ENCODE measurements around the gene P3H4. TPM values are rescaled to one million over a fixed set of nuclear protein-coding genes. Genes with fewer than 3 reads are reported as not detected.
A peak's percentile ranks its signal among the peaks of the same experiment; 100 is the strongest.

Gene P3H4
- total RNA-seq, 6 experiments from 2014 or later, result 1.8 to 3.8 (median 2.8) TPM

DNA sequence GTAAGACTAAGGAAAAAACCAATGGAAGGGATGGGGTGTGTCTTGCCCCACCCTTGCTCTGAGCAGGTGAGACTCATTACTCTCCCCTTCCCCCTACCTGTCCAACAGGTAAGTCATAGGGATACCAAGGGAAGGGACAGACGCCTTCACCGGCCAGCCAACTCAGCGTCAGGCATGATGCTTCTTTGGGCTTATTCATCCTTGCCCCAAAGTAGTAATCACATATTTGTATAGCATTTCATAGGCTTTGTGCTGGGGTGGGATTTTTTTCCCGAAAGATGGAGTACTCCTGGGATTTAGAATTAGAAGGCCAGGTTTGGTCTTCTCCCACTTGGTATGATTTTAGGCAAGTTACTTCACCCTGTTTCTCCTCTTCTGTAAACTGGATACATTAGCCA, 24.7 kb downstream of the P3H4 start:
- no peak for DNase-seq
- H3K4me3 ChIP-seq, result no peak overlapping the region
- ATAC-seq, result no peak
- intact Hi-C loops (cut with DNase I), result no loop called here
- TF ChIP-seq, protein P1, sequence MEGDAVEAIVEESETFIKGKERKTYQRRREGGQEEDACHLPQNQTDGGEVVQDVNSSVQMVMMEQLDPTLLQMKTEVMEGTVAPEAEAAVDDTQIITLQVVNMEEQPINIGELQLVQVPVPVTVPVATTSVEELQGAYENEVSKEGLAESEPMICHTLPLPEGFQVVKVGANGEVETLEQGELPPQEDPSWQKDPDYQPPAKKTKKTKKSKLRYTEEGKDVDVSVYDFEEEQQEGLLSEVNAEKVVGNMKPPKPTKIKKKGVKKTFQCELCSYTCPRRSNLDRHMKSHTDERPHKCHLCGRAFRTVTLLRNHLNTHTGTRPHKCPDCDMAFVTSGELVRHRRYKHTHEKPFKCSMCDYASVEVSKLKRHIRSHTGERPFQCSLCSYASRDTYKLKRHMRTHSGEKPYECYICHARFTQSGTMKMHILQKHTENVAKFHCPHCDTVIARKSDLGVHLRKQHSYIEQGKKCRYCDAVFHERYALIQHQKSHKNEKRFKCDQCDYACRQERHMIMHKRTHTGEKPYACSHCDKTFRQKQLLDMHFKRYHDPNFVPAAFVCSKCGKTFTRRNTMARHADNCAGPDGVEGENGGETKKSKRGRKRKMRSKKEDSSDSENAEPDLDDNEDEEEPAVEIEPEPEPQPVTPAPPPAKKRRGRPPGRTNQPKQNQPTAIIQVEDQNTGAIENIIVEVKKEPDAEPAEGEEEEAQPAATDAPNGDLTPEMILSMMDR (IDR thresholded peaks at IDR 0.05), result no peak
- TF ChIP-seq POLR2A (IDR thresholded peaks at IDR 0.05), result no peak
- H3K9me3 ChIP-seq, result no peaks in the 10 kb centered on the region
- WGBS (ENCODE audit: insufficient coverage, low coverage, low lambda C conversion rate, missing lambda C conversion rate), result 18% methylated on average over 4 of the region's 4 CpGs
- no peaks in the 10 kb centered on the region for H3K27me3 ChIP-seq
- peaks cover 0 to 31% (median 10%) of the 10 kb centered on the region in 4 donors for H3K4me1 ChIP-seq
- no peaks in the 10 kb centered on the region for H3K36me3 ChIP-seq
- H3K27ac ChIP-seq, result no peak overlapping the region

DNA sequence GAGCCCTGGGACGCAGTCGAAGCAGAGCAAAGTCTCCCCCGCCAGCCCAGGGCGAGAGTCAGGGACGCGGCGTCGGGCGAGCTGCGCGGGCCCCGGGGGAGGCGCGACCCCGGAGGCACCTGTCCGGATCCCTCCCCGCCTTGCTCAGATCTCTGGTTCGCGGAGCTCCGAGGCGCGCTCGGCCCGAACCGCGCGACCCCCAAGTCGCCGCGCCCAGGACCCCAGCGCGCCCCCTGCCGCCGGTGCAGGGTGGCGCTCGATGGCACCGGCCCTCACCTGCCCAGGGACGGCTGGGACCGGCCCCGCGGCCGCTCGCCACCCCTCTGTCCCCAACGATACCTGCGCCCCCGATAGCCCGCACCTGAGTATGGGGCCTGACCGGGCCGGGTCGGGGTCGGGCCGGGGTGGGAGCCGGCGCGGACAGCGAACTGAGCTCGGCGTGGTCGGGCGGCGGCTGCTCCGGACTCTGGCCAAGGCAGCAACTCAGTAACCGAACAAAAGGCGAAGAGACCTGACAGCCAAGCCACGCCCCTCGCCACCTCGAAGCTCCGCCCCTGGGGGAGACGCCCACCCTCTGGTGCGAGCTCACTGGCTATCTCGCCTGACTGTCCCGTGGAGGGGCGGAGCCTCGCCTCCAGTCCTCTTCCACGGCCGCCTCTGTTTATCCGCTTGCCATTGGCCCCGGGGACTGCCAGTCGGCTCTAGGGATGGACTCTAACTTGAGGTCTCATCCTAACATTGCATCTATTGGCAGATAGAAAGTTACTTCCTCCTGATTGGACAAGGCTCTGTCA, 25.3 kb downstream of the P3H4 start, which contains the start of gene JUP:
TSS of gene JUP (minus strand) at position 485 of the 794 bp plus-strand sequence. CDS start 14,857 bp downstream, outside the sequence.
- WGBS (ENCODE audit: insufficient coverage, low coverage, low lambda C conversion rate, missing lambda C conversion rate), result under 1% methylated on average over 13 of the region's 79 CpGs
- H3K9me3 ChIP-seq, result no peaks in the 10 kb centered on the region
- H3K4me1 ChIP-seq, result peaks cover 0 to 34% (median 10%) of the 10 kb centered on the region in 4 donors
- intact Hi-C loops (cut with DNase I), result no loop called here
- H3K4me3 ChIP-seq, result peak within 1 kb of the TSS; percentile 71 to 85 (median 80)
- peak; percentile 99 for TF ChIP-seq POLR2A (IDR thresholded peaks at IDR 0.05)
- TF ChIP-seq, protein P1 (IDR thresholded peaks at IDR 0.05), result peak; percentile 81 to 86 (median 85)
- no peaks in the 10 kb centered on the region for H3K36me3 ChIP-seq
- peak within 1 kb of the TSS; percentile 91 to 95 (median 95) for H3K27ac ChIP-seq
- DNase-seq (peak; percentile 100), ATAC-seq (peak; percentile 94 to 98 (median 96))
- H3K27me3 ChIP-seq, result no peaks in the 10 kb centered on the region

DNA sequence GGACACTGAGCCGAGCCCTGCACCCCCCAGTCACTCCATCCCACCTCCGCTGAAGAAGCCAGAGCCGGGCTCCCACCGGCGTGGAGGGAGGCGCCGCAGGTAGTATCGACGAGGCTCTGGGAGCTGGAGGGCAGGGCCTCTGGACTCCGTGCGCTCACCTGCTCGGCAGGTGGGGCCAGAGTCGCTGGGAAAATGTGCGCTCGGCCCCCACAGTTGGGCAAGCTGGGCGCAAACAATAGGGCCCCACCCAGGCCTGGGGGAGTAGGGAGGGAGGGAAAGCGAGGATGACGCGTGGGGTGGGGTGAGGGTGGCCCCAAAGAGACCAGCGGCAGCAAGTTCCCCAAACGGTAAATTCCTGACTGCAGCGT, 25.9 kb downstream of the P3H4 start:
- TF ChIP-seq, protein P1 (IDR thresholded peaks at IDR 0.05), result no peak
- TF ChIP-seq POLR2A (IDR thresholded peaks at IDR 0.05), result no peak
- Histone ChIP-seq H3K27ac (peak overlapping the region; percentile 91 to 95 (median 95)), H3K36me3 (no peaks in the 10 kb centered on the region), H3K27me3 (no peaks in the 10 kb centered on the region), H3K4me3 (peak overlapping the region; percentile 71 to 85 (median 80)), H3K4me1 (peaks cover 0 to 37% (median 10%) of the 10 kb centered on the region in 4 donors), H3K9me3 (no peaks in the 10 kb centered on the region)
- peak in 2 of 3 donors; percentile 57 to 75 for DNase-seq
- WGBS (ENCODE audit: insufficient coverage, low coverage, low lambda C conversion rate, missing lambda C conversion rate), result 2% methylated on average over 6 of the region's 22 CpGs
- intact Hi-C loops (cut with DNase I), result no loop called here
- ATAC-seq, result peak; percentile 2 to 16 (median 6)

DNA sequence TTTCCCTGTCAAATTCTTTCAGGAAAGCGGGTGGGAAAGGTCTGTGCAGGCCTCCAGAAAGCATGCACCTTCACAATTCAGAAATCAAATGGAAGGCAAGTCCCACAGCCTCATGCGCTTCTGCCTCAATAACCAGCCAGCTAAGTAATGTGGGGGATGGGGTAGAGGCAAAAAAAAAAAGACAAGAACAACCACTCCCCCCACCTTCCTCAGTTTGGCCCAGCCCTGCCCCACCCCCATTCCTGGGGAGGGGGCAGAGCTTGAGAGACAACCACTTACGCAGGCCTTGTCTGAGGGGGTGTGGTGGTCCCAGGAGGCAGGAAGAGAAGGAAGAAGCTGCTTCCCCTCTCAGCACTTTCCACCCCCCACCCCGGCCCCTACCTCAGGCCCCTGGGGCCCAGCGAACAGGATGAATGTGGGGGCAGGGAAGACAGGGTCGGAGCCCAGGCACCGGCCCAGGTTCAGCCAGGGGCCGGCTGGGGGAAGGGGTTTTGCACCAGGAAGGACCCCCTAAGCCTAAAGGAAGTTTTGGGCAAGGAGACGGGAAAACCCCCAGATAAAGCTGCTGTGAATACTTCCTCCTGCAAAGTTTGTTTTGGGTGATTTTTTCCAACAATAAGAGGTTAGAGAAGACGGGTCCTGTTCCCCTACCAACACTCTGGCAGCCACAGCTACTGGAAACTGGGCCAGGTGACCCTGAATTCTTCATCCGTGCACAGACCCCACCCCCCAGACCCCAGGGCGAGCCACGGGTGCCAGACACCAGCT, 26.5 kb downstream of the P3H4 start:
- peak in 1 of 4 donors; percentile 4 for ATAC-seq
- Histone ChIP-seq H3K27me3 (no peaks in the 10 kb centered on the region), H3K9me3 (no peaks in the 10 kb centered on the region), H3K36me3 (no peaks in the 10 kb centered on the region), H3K27ac (peak overlapping the region; percentile 91 to 95 (median 95)), H3K4me3 (peak overlapping the region; percentile 71 to 85 (median 80)), H3K4me1 (peaks cover 0 to 37% (median 10%) of the 10 kb centered on the region in 4 donors)
- intact Hi-C loops (cut with DNase I), result no loop called here
- TF ChIP-seq, protein P1 (IDR thresholded peaks at IDR 0.05), result no peak
- TF ChIP-seq POLR2A (IDR thresholded peaks at IDR 0.05), result no peak
- 8% methylated on average over 10 of the region's 13 CpGs for WGBS (ENCODE audit: insufficient coverage, low coverage, low lambda C conversion rate, missing lambda C conversion rate)
- peak in 1 of 3 donors; percentile 52 for DNase-seq

All from right lobe of liver (tissue), 6 donors.